Activated CD4-positive, alpha-beta T cell treated with anti-CD3 and anti-CD28 coated beads for 1 hour (primary cell): Measurements from ENCODE around the gene DCUN1D2.
A peak's percentile ranks its signal among the peaks of the same experiment; 100 is the strongest.
"Not testable (repeated sequence)": the region's sequence is repeated elsewhere in the genome, so short reads cannot be mapped to it uniquely, and the experiment has no call there.

ENCODE experiments used
- DNase-seq: peaks from one replicate; pipeline ENCODE4 v3.0.0-alpha.2; 2020

DCUN1D2 gene

DNA sequence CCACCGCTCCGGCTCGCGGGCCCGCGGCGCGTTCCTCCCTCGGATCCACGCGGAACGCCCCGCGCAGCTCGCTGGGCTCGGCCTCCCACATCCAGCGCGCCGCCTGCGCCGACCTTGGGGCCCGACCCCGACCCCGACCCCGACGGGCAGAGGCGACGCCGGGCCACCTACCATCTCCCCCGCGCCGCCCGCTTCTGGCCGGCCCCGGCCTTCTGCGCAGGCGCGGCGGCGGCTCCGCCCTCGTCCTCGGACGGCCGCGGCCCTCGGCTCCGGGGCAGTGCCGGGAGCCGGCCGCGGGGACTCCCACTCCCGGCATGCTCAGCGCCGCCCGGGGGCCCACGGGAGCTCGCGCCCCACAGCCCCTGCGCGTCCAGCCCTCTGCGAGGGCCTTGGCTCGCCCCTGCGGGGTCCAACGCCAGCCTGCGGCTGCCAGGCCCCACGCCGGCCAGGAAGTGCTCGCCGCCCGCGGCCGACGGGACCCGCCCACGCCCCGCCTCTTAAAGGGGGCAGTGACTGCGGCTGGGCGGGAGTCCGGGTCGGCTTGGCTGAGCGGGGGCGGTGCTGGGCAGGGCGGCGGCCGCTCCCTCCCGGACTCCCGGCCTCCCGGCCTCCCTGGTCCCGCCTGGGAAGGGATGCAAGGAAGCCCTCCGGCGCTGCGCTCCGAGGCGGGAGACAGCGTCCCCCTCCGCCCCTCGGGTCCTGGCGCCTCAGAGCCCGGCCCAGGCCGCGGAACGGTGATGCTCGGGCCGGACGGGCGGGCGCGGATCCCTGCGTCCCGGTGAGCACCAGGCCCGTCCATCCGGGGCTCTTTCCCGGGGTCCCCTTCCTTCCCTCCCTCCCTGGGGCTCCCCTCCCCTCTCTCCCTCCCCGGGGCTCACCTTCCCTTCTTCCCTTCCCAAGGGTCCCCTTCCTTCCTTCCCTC is at the start of gene DCUN1D2:
TSS of gene DCUN1D2 (minus strand) at position 216 of the 922 bp plus-strand sequence. CDS start at position 174, 42 bp downstream.
- DNase-seq: peak; percentile 52

DNA sequence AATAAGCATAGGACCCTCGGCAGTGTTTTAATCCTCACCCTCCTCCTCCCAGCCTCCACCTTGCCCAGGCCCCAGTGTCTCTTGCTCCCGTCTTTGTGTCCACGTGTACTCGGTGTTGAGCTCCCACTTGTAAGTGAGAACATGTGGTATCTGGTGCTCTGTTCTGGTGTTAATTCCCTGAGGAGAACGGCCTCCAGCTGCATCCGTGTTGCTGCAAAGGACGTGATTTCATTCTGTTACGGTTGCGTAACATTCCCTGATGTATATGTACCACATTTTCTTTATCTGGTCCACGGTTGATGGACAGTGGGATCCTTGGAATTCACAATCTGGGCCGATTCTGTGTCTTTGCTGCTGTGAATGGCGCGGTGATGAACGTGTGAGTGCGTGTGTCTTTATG is 49.3 kb upstream of the DCUN1D2 start:
- no peak for DNase-seq

DNA sequence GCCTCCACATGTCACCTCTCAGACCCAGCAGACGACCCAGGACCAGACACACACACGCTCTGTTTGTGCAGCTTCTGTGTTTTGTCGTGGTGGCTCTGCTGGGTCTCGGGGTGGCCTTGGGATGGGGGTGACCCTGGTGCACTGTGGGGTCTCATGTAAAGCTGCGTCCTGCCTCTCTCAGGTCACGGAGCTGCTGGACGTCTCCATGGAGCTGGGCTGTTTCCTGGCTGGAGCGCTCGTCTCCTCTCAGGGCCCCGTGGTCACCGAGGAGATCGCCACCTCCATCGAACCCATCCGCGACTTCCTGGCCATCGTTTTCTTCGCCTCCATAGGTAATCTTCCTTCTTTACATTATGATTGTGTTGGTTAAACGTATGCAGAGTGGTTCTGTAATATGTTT is 48.7 kb upstream of the DCUN1D2 start:
- DNase-seq: no peak

DNA sequence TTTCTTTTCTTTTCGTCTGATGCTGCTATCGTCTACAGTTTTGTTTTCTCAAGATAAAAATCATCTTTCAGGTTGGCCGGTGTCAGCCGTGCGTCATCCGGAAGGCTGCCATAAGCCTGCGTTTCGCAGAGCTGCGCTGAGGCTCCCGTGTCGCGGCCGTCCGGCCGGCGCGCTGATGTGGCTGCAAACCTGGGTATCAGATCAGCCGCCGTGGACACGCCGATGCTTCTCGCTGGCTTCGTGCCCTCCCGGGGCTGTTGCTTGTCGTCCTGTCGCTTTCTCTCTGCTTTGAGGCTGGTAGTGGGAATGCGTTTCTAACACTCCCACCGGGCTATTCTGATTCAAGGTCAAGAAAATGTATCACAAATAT is 48.2 kb upstream of the DCUN1D2 start:
- no peak for DNase-seq

DNA sequence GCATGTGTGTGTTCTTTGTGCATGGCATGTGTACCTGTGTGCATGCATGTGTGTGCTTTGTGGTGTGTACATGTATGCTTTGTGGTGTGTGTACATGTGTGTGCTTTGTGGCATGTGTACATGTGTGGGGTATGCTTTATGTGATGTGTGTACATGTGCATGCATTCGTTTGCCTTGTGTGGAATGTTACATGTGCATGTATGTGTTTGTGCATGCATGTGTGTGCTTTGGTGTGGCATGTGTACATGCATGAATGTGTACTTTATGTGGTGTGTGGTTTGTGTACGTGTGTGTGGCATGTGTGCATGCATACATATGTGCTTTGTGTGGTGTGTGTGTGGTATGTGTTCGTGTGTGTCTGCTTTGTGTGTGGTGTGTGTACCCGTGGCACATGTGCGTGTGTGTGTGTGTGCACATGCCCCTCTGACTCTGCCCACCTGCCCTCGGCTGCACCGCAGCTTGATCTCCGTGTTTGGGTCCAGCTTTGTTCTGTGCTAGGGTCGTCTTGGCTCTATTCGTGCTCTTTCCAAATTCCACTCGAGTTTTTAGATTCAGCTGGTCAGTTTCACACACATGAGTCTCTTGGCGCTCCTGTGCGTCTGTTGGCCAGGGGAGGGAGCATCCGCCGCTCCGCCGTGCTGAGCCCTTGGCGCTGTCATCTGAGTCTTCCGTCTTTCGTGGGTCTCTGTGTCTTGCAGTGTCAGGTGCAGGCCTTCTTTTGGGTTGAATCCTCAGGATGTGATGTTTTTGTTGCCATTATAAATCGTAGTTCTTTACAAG is 47.6 kb upstream of the DCUN1D2 start:
- DNase-seq: no peak

DNA sequence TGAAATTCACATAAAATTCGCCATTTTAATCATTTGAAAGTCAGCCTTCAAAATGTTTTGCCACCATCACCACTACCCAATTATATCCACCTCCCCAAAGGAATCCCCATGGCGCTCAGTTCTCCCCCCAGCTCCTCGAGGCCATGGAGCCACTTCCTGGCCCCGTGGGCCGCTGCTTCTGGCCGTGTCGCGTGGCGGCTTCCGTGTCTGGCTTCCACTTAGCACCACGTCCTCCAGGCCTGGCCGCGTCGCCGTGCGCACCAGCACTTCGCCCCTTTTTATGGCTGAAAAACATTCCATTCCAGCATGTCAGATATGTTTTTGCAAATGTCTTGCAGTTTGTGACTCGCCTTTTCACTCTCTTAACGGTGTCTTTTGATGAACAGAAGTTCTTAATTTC is 46.7 kb upstream of the DCUN1D2 start:
- DNase-seq: no peak

DNA sequence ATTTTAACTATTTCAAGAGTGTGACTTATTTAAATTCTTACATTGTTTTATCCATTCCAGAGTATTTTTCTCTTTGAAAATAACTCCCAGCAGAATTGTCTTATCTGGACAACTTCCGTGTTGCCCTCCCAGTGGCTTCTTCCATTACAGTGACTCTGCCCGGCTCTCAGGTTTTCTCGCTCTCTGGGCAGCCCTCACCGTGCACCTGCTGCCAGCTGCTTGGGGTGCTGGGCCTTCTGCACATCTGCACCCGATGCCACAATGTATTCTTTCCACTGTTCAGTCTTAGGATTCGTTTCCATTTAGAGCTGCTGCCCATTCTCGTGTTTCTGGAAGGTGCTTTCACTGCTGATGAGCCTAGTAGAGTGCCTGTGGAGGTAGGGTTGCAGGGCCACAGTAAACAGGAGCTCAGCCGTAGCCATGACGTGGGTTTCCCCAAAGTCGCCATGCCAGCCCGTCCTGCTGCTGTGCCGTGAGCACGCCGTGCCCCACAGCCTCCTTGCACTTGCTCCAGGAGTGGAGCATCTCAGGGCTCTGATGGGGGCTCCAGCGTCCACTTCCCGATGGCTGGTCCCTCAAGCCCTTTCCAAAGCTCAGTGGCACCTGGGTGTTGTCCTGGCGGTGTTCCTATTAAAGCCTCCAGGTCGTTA is 46.1 kb upstream of the DCUN1D2 start:
- no peak for DNase-seq

DNA sequence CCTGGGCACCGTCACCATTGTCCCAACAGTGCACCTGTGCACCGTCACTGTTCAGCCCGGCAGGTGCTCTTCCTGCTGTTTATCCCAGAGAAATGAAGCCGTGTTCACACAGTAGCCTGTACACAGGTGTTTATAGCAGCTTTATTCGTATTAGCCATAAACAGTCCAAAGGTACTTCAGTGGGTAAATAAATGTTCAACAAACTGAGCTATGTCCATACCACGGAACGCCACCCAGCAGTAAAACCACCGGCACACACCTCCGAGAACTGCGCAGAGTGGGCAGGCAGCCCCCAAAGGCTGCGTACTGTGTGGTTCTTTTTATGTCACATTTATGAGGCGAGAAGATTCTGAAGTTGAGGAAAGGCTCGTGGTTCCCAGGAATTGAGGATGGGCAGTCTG is 44.9 kb upstream of the DCUN1D2 start:
- DNase-seq: no peak

DNA sequence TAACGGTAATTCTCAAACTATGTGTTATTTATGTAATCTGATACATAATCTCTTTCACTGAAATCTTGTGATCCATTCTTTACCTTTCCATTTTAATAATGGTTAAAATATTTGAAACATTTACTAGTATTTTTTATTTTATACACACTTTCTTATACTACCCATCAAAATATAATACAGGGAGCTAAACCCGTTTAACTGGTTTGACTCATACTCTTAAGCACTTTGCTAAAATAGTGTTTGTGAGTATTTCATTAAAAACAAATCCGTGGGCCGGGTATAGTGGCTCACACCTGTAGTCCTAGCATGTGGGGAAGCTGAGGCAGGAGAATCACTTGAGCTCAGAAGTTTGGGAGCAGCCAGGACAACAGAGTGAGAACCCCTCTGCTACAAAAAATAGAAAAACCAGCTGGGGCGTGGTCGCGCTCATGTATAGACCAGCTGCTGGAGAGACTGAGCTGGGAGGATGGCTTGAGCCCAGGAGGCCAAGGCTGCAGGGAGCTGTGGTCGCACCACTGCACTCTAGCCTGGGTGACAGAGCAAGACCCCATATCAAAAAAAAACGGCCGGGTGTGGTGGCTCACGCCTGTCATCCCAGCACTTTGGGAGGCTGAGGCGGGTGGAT is 43.8 kb upstream of the DCUN1D2 start:
- no peak for DNase-seq

DNA sequence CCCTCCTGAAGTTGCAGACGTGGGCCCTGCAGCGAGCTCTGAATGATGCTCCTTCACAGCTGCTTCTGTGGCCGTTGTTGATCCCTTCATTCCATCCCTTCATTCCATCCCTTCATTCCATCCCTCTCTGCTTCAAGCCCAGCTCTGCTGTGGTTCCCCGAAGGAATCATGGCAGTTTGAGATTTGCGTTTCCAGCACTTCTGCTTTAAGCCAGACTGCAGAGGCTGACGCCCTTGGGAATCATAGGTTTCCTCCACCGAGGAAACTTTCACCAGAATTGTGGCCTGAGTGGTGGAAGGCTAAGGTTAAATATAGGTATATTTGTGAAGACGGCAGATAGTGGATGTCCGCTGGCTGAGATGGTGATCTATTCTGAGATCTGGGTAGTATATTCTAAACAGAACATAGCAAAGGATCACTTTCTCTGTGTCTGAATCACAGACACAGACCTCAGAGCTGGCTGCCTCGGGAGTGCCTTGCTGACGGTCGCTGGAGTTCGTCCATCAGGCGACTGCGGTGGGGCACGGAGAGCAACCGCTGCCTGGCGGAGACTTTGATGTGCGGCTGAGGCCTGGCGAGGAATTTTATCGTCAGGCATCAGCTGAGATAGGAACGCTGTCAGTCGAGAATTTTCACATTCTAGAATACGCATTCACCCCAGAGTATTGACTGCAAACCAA is 42.8 kb upstream of the DCUN1D2 start:
- DNase-seq: no peak

DNA sequence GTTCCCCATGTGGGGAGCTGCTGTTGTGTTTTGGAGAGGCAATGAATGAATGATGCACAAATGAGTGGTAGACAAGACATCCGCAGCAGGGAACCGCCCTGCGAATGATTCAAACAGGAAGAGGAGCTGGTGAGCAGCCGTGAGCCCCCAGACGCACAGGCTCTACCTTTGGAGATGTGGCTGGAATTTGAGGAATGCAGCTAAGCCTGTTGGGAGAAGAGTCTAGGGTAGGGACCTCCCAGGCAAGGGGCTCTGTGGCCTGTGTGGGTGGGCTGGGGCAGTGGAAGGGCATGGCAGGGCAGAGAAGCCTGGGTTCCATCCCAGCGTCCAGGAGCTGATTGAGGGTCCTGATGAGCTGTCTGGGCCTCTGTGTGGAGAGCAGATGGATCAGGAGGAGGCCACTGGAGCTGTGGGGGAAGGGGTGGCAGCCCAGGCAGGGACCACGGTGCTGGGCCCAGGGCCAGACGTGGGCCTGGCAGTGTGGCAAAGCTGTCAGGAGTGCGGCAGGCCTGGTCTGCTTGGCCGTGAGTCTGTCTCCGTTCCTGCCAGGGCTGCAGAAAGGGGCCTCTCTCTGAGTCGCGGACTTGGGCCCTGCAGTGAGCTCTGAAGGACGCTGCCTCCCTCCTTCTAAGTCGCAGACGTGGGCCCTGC is 41.8 kb upstream of the DCUN1D2 start:
- no peak for DNase-seq

DNA sequence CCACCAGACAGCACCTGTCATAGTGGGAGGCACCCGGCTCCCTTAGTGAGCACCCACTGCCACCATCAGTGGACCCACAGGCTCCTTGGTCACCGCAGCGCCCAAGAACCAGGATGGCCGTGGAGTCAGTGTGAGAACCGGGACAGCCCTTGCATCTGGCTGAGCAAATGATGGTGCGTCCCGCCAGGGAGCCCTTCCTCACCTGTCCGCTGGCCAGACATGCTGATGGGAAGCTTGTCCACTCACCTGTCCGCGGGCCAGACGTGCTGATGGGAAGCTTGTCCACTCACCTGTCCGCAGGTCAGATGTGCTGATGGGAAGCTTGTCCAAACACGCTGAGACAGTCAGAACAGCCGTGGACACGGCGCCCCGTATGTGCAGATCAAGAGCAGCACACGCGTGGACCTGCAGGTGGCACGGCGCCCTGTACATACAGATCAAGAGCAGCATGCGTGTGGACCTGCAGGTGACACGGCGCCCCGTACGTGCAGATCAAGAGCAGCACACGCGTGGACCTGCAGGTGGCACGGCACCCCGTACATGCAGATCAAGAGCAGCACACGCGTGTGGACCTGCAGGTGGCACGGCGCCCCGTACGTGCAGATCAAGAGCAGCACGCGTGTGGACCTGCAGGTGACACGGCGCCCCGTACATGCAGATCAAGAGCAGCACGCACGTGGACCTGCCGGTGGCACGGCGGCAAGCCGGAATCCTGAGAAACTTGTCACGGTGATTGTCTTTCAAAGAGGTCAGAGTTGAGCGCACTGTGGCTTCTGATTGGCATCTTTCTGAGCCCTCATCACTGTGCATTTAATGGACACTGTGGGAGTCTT is 40.7 kb upstream of the DCUN1D2 start:
- no peak for DNase-seq

DNA sequence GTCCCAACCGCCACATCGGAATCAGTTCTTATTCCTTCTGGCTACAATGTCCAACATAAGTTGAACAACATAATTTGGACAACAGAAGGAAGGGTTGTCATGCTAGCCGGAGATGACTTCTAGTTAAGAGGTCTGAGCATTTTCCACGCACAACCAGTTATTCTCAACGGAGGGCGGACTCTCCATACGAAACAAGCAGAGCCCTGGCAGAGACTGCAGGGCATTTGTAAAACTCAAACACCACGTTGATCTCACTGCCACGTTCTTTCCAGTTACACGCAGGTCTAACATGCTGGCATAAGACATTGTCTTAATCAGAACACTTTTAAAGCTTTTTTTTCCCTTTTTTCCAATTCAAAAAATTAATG is 38.3 kb upstream of the DCUN1D2 start:
- DNase-seq: no peak

DNA sequence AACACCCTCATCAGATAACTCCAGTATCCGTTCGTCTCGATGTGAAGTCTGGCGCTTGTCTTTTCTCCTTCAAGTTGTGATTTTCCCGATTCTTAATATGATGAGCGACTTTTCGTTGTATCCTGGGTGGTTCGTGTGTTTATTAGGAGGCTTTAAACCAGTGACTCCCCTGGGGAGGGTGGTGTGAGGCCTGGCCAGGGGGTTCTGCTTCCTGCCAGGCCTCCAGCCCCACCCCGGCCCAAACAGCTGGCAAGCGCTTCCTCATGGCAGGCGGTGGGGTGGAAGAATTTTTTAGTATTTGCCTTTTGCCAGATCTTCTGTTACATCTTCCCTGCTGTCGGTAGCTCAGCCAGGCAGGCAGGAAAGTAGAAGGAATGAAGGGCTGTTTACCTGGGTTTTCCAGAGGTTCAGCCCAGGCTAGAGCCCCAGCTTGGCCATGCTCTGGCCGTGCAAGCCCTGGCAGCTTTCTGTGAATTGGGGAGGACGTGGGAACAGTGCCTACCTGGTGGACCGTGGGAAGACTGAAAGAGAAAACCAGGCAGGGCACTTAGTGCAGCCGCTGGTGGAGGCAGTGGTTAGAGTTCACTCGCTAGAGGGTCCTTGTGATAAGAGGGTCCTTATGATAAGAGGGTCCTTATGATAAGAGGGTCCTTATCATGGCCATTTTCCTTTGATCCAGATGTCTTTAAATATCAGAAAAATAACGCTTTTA is 37.7 kb upstream of the DCUN1D2 start:
- DNase-seq: no peak

DNA sequence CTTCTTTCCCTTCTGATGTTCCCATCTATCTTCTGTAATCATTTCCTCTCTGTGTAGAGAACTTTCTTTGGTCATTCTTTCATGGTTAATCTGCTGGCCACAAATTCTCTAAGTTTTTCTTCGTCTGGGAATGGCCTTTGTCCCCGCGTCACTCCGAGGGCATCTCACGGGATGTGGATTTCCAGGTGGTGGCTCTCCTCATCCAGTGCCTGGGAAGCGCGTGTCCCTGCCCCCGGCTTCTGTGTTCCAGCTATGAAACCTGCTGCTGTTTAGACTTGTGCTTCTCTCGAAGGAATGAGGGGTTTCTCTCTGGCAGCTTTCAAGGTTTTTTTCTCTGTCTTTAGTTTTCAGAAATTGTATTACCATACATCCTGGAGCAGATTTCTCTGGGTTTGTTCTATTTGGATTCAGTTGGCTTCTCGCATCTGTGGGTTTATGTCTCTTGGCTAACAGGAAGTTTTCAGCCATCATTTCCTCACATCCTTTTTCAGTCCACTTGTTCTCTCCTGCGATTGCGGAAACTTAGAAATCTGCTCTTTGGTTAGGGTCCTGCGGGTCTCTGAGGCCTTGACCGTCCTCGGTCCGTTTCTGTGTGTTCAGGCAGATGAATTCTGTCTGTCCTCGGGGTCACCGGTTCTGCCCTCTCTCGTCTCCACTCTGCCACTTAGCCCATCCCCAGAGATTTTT is 36.9 kb upstream of the DCUN1D2 start:
- DNase-seq: no peak

DNA sequence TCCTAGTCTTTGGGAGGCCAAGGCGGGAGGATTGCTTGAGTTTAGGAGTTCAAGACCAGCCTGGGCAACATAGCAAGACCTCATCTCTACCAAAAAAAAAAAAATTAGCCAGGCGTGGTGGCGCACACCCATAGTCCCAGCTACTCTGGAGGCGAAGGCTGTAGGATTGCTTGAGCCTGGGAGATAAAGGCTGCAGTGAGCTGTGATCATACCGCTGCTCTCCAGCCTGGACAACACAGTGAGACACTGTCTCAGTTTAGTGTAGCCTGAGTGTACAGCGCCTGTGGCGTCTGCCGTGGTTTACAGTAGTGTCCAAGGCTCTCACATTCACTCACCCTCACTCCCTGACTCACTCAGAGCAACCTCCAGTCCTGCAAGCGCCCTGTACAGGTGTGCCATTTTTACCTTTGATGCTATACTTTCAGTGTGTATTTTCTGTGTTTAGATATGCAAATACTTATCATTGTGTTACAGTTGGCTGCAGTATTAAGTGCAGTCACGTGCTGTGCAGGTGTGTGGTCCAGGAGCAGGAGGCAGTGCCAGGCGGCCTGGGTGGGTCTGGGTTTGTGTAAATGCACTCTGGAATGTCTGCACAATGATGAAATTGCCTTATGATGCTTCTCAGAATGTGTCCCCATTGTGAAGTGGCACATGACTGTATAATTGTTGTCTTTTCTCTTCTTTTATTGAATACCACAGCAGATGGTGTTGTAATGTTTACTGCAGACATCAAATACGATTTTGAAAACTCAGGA is 36.1 kb upstream of the DCUN1D2 start:
- DNase-seq: no peak

DNA sequence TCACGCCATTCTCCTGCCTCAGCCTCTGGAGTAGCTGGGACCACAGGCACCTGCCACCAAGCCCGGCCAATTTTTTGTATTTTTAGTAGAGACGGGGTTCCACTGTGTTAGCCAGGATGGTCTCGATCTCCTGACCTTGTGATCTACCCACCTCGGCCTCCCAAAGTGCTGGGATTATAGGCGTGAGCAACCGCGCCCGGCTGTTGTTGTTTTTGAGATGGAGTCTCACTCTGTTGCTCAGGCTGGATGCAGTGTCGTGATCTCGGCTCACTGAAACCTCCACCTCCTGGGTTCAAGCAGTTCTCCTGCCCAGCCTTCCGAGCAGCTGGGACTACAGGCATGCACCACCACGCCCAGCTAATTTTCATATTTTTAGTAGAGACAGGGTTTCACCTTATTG is 31.9 kb upstream of the DCUN1D2 start:
- not testable (repeated sequence) for DNase-seq

DNA sequence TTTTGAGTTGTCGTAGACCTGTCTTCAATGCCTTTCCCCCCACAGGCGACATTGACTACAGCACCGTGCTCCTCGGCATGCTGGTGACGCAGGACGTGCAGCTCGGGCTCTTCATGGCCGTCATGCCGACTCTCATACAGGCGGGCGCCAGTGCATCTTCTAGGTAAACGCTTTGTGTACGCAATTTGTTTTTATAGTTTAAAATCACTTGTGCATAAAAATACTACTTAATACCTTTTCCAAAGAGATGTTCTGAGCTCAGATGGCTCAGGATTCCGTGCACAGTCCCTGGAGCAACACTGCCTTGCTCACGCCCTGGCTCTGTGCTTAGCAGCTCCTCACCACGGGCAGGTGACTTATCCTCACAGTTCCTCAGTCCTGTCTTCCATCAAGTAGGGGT is 30.1 kb upstream of the DCUN1D2 start:
- no peak for DNase-seq

DNA sequence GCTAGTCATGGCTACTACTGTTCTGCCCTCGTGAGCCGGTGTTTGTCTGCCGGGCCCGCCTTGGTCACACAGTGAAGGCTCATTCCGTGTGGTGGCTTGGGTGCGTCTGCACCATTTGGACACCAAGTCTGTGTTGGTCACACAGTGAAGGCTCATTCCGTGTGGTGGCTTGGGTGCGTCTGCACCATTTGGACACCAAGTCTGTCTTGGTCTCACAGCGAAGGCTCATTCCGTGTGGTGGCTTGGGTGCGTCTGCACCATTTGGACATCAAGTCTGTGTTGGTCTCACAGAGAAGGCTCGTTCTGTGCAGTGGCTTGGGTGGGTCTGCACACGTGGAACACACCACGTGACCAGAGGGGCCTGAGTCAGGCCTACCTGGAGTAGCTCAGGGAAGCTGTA is 29.0 kb upstream of the DCUN1D2 start:
- DNase-seq: no peak
